AG10803 (cell line): ENCODE results near the gene MTUS2.

Source experiments
- DNase-seq: peaks from one replicate; pipeline ENCODE4 v3.0.0; 2010; ENCODE audit warnings: low read depth
- H3K4me3 ChIP-seq: 2 replicates; pipeline ENCODE4 v1.5.1; 2011; ENCODE audit warnings: mild to moderate bottlenecking, low read length, control low read depth
- TF ChIP-seq, protein P1 (sequence below): conservative IDR thresholded peaks from 2 replicates; pipeline ENCODE4 v1.5.1; 2011; ENCODE audit warnings: mild to moderate bottlenecking, low read length, control low read depth, inconsistent platforms

The MTUS2 gene

DNA sequence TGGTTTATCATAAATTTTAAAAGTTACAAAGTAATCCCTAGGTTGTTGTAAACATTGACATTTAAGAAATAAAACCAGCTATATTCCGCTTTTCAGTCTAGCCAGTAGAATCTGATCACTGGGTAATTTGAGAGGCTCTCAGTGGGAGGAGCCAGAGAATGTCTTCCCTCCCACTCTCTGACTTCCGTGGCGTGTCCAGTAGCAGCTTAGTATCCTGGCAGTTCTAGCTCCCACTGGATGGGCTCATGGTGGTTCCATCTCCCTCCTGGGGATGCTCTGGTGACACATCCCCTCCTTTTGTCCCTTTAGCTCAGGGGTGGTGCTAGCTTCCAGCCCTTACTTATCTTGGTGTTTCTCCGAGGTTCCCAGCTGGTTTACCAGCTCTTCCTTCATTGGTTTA, 34.5 kb downstream of the MTUS2 start:
- TF ChIP-seq, protein P1, sequence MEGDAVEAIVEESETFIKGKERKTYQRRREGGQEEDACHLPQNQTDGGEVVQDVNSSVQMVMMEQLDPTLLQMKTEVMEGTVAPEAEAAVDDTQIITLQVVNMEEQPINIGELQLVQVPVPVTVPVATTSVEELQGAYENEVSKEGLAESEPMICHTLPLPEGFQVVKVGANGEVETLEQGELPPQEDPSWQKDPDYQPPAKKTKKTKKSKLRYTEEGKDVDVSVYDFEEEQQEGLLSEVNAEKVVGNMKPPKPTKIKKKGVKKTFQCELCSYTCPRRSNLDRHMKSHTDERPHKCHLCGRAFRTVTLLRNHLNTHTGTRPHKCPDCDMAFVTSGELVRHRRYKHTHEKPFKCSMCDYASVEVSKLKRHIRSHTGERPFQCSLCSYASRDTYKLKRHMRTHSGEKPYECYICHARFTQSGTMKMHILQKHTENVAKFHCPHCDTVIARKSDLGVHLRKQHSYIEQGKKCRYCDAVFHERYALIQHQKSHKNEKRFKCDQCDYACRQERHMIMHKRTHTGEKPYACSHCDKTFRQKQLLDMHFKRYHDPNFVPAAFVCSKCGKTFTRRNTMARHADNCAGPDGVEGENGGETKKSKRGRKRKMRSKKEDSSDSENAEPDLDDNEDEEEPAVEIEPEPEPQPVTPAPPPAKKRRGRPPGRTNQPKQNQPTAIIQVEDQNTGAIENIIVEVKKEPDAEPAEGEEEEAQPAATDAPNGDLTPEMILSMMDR, result no peak
- DNase-seq, result no peak
- H3K4me3 ChIP-seq, result no peak overlapping the region

DNA sequence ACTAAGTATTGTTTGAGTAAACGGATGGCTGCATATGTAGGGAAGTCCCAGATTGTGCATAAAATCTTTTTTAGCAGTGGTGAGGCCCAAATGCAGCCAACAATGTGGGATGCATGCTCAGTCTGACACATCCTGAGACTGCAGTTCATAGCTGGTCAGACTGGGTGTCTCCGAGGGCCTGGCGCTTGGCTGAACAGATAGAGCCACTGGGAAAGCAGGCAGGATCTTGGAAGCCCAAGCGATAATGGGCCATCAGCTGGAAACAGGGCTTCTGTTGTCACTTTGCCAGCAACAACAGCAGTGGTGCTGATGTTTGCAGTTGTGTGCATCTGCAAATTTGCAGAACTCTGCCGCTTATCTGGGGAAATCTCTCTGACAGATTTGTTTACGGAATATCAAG, 36.1 kb downstream of the MTUS2 start:
- H3K4me3 ChIP-seq, result no peak overlapping the region
- TF ChIP-seq, protein P1, result no peak
- no peak for DNase-seq

DNA sequence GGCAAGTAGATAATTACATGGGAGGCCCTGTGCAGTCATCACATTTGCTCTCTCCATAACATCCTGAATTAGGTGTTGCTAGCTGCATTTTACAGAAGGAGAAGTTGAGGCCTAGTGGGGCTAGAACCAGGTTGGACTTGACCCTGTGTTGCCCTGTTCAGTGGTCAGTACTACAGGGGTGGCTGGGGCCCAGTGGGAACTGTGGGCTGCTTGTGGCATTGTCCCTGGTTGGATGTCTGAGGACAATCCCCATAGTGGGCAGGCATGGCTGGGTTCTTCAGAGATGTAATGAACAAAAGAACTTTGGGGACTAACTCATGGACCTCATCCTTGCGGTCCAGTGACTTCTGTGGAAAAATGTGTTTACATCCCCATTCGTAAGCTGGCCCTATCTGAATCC, 38.9 kb downstream of the MTUS2 start:
- H3K4me3 ChIP-seq, result no peak overlapping the region
- TF ChIP-seq, protein P1, result no peak
- DNase-seq, result no peak

DNA sequence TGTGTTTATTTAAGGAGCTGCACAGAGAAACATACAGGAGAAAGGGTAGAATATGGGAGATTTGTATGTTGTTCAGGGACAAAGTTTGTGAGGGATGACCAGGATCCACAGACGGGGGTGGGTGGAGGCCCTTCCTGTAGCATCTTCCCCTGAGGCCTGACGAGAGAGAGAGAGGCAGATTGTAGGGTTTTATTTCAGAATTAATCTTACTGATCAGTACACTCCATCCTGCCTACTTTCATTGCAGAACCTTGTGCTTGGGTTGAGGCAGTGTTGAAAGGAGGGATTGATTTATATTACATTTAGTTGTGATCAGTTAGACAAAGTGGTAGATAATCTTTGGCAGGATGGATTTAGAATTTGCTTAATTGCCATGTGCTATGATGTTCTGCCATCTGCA, 39.6 kb downstream of the MTUS2 start:
- TF ChIP-seq, protein P1, result no peak
- H3K4me3 ChIP-seq, result no peak overlapping the region
- DNase-seq, result no peak

DNA sequence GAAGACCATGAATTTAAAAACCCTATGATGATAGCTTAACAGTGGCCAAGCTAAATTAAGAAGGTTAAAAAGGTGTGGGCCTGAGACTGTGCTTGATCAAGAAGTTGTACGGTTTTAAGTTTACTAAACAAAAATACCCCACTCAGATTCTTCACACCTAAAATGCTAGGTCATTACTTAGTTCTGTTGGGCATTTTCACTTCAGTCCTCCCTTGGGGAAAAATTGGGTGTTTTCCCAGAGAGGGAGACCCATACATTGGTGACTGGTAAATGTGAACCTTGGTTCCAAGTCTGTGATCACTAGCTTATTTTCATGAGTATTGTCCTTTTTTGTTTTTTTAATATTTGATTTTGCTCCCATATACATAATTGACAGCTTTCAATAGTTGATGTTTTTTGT, 44.4 kb downstream of the MTUS2 start:
- no peak overlapping the region for H3K4me3 ChIP-seq
- no peak for DNase-seq
- TF ChIP-seq, protein P1, result no peak

DNA sequence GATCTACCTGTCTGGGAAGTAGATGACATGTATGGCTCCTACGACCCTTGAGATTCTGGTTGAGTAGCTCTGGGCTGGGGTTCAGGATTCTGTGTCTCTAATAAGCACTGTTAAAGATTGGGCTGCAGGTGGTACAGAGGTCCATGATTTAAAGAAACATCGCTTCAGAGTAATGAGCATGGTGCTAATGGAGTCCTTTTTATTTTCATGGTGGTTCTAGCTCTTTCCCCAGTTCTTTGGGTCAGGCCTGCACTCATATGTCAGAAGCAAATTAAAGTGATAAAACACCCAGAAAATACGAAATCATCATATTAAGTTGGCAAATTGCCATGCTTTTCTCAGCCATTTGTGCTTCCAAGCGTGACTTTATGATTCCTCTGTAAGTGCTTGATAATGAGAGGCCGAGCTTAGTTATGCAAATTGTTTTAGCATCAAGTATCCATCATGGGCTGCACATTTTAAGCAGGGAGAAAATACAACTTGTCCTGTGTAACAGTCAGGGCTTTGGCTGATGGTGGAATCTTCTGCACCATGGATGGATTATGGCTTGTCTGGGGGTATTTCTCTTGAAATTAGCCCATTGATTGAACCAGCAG, 45.1 kb downstream of the MTUS2 start:
- DNase-seq, result no peak
- no peak overlapping the region for H3K4me3 ChIP-seq
- TF ChIP-seq, protein P1, result no peak

DNA sequence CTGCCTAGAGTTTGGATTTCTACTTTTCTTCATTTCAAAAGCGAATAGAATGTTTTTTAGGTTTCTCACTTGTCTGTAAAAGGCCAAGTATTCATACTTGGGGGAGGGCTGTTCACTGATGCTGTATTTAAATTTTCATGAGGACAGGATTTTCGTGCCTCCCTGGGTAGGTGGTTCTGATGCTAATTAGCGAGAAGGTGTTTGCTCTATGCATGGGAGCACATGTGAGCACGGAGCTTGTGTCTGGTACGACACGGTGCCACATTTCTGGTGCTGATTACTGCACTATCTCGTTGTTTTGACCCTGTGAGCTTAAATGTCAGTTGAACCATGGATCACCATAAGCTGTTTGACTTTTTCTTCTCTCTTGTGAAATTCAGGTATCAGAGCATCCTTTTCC, 45.8 kb downstream of the MTUS2 start:
- H3K4me3 ChIP-seq, result no peak overlapping the region
- DNase-seq, result no peak
- TF ChIP-seq, protein P1, result no peak
